ENCODE results near the gene CCDC59. TPM values are rescaled to one million over a fixed set of nuclear protein-coding genes. Genes with fewer than 3 reads are reported as not detected.

Gene CCDC59, protein sequence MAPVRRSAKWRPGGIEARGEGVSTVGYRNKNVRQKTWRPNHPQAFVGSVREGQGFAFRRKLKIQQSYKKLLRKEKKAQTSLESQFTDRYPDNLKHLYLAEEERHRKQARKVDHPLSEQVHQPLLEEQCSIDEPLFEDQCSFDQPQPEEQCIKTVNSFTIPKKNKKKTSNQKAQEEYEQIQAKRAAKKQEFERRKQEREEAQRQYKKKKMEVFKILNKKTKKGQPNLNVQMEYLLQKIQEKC
- total RNA-seq (10 to 100 TPM; 12.0 to 17.4 (median 15.1) TPM), polyA plus RNA-seq (10 to 100 TPM; 22.4 to 29.2 TPM)

DNA sequence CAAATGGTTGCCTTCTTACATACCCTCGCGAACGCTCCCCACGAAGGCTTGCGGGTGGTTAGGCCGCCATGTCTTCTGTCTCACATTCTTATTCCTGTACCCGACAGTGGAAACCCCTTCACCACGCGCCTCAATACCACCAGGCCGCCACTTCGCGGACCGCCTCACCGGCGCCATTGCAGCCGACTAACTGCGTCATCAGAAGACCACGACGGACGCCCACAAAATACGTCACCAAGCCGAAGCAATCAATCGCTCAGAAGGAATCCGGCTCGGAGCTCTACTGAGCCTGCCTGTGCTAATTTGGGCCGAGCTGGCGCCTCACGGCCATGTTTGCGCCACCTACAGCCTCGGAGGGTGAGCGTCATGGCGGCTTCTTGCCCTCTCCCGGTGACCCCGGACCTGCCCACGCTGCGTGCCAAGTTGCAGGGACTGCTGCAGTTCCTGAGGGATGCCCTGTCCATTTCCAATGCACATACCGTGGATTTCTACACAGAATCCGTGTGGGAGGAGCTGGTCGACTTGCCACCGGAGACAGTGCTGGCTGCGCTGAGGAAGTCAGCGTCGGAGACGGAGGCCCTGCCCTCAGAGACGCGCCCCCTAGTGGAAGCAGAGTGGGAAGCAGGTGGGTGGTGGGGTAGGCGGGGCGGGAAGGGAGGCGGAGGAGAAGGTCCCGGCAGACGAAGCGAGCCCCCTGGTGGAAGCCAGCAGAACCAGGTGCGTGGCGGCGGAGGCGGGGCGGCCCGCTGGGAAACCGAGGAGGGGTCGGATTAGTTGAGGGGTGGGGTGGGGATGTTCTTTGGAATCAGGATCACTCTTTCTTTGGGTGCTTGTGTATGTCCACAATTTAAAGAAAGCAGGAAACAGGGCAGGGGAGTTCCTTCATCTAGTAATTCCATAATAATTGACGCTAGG, at the start of gene CCDC59, which contains the start of gene METTL25:
CCDC59 (minus strand) TSS at position 188 of the 915 bp plus-strand sequence; CDS start at position 177, 11 bp downstream.
METTL25 (plus strand) TSS at position 330 of the 915 bp plus-strand sequence; CDS start at position 367, 37 bp downstream.
- Histone ChIP-seq H3K4me1 (peaks cover 0 to 33% (median 26%) of the 10 kb centered on the region in 3 donors), H3K27me3 (no peaks in the 10 kb centered on the region), H3K36me3 (peaks cover 0 to 15% (median 0%) of the 10 kb centered on the region in 3 donors), H3K4me3 (peak within 1 kb of the TSS; percentile 58 to 84 (median 77)), H3K27ac (peak within 1 kb of the TSS; percentile 93 to 98 (median 94)), H3K9me3 (no peaks in the 10 kb centered on the region)
- intact Hi-C loops (cut with DNase I) = no loop called here
- TF ChIP-seq, protein P1, sequence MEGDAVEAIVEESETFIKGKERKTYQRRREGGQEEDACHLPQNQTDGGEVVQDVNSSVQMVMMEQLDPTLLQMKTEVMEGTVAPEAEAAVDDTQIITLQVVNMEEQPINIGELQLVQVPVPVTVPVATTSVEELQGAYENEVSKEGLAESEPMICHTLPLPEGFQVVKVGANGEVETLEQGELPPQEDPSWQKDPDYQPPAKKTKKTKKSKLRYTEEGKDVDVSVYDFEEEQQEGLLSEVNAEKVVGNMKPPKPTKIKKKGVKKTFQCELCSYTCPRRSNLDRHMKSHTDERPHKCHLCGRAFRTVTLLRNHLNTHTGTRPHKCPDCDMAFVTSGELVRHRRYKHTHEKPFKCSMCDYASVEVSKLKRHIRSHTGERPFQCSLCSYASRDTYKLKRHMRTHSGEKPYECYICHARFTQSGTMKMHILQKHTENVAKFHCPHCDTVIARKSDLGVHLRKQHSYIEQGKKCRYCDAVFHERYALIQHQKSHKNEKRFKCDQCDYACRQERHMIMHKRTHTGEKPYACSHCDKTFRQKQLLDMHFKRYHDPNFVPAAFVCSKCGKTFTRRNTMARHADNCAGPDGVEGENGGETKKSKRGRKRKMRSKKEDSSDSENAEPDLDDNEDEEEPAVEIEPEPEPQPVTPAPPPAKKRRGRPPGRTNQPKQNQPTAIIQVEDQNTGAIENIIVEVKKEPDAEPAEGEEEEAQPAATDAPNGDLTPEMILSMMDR (IDR thresholded peaks at IDR 0.05) = peak; percentile 85 to 99 (median 96)
- DNase-seq = peak; percentile 95 to 98 (median 97)
- FAIRE-seq = peak; percentile 17
- WGBS, 2 donors = 0% methylated on average over 61 of the region's 61 CpGs
- peak; percentile 96 to 99 (median 98) for ATAC-seq

GRCh38 chr12:82407481-82407880, 49.3 kb upstream of the CCDC59 start:
- 21 to 27% methylated on average over 5 of the region's 5 CpGs for whole genome bisulfite sequencing, 2 donors
- Histone ChIP-seq H3K27me3 (no peaks in the 10 kb centered on the region), H3K4me3 (no peak overlapping the region), H3K4me1 (peaks cover 0 to 6% (median 4%) of the 10 kb centered on the region in 3 donors), H3K9me3 (no peaks in the 10 kb centered on the region), H3K27ac (no peak overlapping the region), H3K36me3 (no peaks in the 10 kb centered on the region)
- DNase-seq (no peak), ATAC-seq (peak in 2 of 4 donors; percentile 43 to 70), FAIRE-seq (no peak)
- TF ChIP-seq, protein P1 (IDR thresholded peaks at IDR 0.05) = no peak
- intact Hi-C loops (cut with DNase I) = no loop called here

DNA sequence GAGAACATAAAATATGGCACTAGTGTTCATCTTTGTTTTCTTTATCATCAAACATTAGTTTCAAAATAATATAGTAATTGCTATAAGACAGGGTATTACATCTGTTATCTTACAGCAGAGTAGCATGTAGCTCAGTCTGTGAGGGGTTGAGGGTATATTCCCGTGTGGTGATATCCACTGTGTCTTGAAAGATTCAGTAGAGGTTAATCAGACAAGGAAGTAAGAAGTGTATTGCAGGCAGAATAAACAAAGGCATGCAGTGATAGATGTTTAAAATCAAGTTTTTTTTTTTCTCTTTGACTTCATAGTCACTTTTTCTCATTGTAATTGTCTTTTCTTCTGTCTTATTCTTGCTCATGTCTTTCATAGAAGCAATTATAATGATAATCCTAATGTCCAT, 48.5 kb upstream of the CCDC59 start:
- TF ChIP-seq, protein P1 (IDR thresholded peaks at IDR 0.05) = no peak
- intact Hi-C loops (cut with DNase I) = no loop called here
- H3K27ac ChIP-seq = no peak overlapping the region
- no peaks in the 10 kb centered on the region for H3K36me3 ChIP-seq
- FAIRE-seq = no peak
- 23 to 28% methylated on average over 1 of the region's 1 CpG for WGBS, 2 donors
- no peaks in the 10 kb centered on the region for H3K27me3 ChIP-seq
- peaks cover 0 to 6% (median 4%) of the 10 kb centered on the region in 3 donors for H3K4me1 ChIP-seq
- H3K4me3 ChIP-seq = no peak overlapping the region
- ATAC-seq = peak in 2 of 4 donors; percentile 49 to 54
- no peak for DNase-seq
- H3K9me3 ChIP-seq = no peaks in the 10 kb centered on the region

GRCh38 chr12:82400819-82401218, 42.6 kb upstream of the CCDC59 start:
- Histone ChIP-seq H3K4me3 (no peak overlapping the region), H3K27me3 (no peaks in the 10 kb centered on the region), H3K9me3 (no peaks in the 10 kb centered on the region), H3K36me3 (no peaks in the 10 kb centered on the region), H3K4me1 (no peaks in the 10 kb centered on the region), H3K27ac (no peak overlapping the region)
- 87 to 90% methylated on average over 2 of the region's 2 CpGs for WGBS, 2 donors
- intact Hi-C loops (cut with DNase I) = no loop called here
- TF ChIP-seq, protein P1 (IDR thresholded peaks at IDR 0.05) = no peak
- no peak for DNase-seq
- FAIRE-seq = peak; percentile 5
- no peak for ATAC-seq
